ENCODE results near the gene SLC49A4.

GRCh38 chr3:122927726-122928125 is 132.9 kb downstream of the SLC49A4 start:
- TF ChIP-seq ZNF253 (CRISPR knock-in tag; IDR thresholded peaks at IDR 0.05; ENCODE audit: borderline replicate concordance), result no peak
- no peak for TF ChIP-seq RFXANK (CRISPR knock-in tag; IDR thresholded peaks at IDR 0.05)
- TF ChIP-seq, protein P1, sequence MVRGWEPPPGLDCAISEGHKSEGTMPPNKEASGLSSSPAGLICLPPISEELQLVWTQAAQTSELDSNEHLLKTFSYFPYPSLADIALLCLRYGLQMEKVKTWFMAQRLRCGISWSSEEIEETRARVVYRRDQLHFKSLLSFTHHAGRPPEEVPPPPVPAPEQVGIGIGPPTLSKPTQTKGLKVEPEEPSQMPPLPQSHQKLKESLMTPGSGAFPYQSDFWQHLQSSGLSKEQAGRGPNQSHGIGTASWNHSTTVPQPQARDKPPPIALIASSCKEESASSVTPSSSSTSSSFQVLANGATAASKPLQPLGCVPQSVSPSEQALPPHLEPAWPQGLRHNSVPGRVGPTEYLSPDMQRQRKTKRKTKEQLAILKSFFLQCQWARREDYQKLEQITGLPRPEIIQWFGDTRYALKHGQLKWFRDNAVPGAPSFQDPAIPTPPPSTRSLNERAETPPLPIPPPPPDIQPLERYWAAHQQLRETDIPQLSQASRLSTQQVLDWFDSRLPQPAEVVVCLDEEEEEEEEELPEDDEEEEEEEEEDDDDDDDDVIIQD (CRISPR knock-in tag; IDR thresholded peaks at IDR 0.05; ENCODE audit: low read depth), result no peak
- no peak for TF ChIP-seq POLR2A (IDR thresholded peaks at IDR 0.05; ENCODE audit: insufficient read depth in 1 of 2, low read depth in 2 of 2, low read length in 2 of 2)
- no peak for TF ChIP-seq ZNF704 (CRISPR knock-in tag; IDR thresholded peaks at IDR 0.05; ENCODE audit: borderline replicate concordance)
- TF ChIP-seq ZNF549 (CRISPR knock-in tag; IDR thresholded peaks at IDR 0.05), result no peak
- no peak for TF ChIP-seq SRSF1 (optimal IDR thresholded peaks at IDR 0.05; ENCODE audit: low read depth, low read length)
- no peak for TF ChIP-seq ZNF282 (IDR thresholded peaks at IDR 0.05; ENCODE audit: partially characterized antibody)
- TF ChIP-seq DR1 (CRISPR knock-in tag; IDR thresholded peaks at IDR 0.05), result no peak
- TF ChIP-seq FOXP1 (IDR thresholded peaks at IDR 0.05), result no peak
- TF ChIP-seq FOXP1 (CRISPR knock-in tag; IDR thresholded peaks at IDR 0.05), result no peak
- no peak for TF ChIP-seq ZNF234 (CRISPR knock-in tag; conservative IDR thresholded peaks at IDR 0.05)
- TF ChIP-seq, protein P2, sequence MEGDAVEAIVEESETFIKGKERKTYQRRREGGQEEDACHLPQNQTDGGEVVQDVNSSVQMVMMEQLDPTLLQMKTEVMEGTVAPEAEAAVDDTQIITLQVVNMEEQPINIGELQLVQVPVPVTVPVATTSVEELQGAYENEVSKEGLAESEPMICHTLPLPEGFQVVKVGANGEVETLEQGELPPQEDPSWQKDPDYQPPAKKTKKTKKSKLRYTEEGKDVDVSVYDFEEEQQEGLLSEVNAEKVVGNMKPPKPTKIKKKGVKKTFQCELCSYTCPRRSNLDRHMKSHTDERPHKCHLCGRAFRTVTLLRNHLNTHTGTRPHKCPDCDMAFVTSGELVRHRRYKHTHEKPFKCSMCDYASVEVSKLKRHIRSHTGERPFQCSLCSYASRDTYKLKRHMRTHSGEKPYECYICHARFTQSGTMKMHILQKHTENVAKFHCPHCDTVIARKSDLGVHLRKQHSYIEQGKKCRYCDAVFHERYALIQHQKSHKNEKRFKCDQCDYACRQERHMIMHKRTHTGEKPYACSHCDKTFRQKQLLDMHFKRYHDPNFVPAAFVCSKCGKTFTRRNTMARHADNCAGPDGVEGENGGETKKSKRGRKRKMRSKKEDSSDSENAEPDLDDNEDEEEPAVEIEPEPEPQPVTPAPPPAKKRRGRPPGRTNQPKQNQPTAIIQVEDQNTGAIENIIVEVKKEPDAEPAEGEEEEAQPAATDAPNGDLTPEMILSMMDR (CRISPR knock-in tag; IDR thresholded peaks at IDR 0.05), result no peak

Measured in HepG2 (cell line).